Stimulated activated CD8-positive, alpha-beta memory T cell treated with anti-CD3 and anti-CD28 coated beads, Interleukin-7, amount 100 ng/mL, for 4 hours (primary cell): ENCODE measurements around the gene SLC6A9.
A peak's percentile ranks its signal among the peaks of the same experiment; 100 is the strongest.

ENCODE experiments used
- DNase-seq, 2 donors: peaks; one replicate each; pipeline ENCODE4 v3.0.0-alpha.2; 2020; ENCODE audit warnings: low read depth in 2 of 2

The SLC6A9 gene

GRCh38 chr1:44048532-44049215, 17.4 kb upstream of the SLC6A9 start:
- DNase-seq, result no peak

- no peak for DNase-seq
These were observed 15.9 kb upstream of the SLC6A9 start for GRCh38 chr1:44047131-44047530.

- no peak for DNase-seq
These were observed 13.8 kb upstream of the SLC6A9 start for GRCh38 chr1:44045064-44045463.

- no peak for DNase-seq
These were observed 13.0 kb upstream of the SLC6A9 start for GRCh38 chr1:44044071-44044801.

GRCh38 chr1:44043176-44044070, 12.2 kb upstream of the SLC6A9 start:
- no peak for DNase-seq

GRCh38 chr1:44040846-44041245, 9.6 kb upstream of the SLC6A9 start:
- no peak for DNase-seq

- no peak for DNase-seq
These were observed 9.2 kb upstream of the SLC6A9 start for GRCh38 chr1:44040418-44040817.

- DNase-seq, result no peak
These were observed 7.8 kb upstream of the SLC6A9 start for GRCh38 chr1:44038876-44039657.

- DNase-seq, result no peak
These were observed 5.9 kb upstream of the SLC6A9 start for GRCh38 chr1:44037154-44037553.

- DNase-seq, result peak; percentile 39 to 56
These were observed 5.3 kb upstream of the SLC6A9 start for GRCh38 chr1:44036409-44037139.

GRCh38 chr1:44035726-44036408, 4.6 kb upstream of the SLC6A9 start:
- DNase-seq, result no peak

- no peak for DNase-seq
These were observed 3.9 kb upstream of the SLC6A9 start for GRCh38 chr1:44034976-44035716.

GRCh38 chr1:44034423-44034822, 3.2 kb upstream of the SLC6A9 start:
- no peak for DNase-seq

- no peak for DNase-seq
These were observed 2.5 kb upstream of the SLC6A9 start for GRCh38 chr1:44033756-44034155.

- DNase-seq, result no peak
These were observed 1.8 kb upstream of the SLC6A9 start for GRCh38 chr1:44033041-44033575.

- DNase-seq, result no peak
These were observed 1.0 kb upstream of the SLC6A9 start for GRCh38 chr1:44032170-44032790.

GRCh38 chr1:44030605-44031251, 534 bp downstream of the SLC6A9 start:
- DNase-seq, result peak; percentile 17 to 49

- peak; percentile 73 to 88 for DNase-seq
These were observed 1.2 kb downstream of the SLC6A9 start for GRCh38 chr1:44029911-44030604.
